Vagina (tissue), 2 donors: ENCODE data around the gene TBC1D10B. TPM values are rescaled to one million over a fixed set of nuclear protein-coding genes. Genes with fewer than 3 reads are reported as not detected.

ENCODE experiments used
- DNase-seq, 2 donors: peaks; one replicate each; pipeline ENCODE4 v3.0.0-alpha.2; 2017; ENCODE audit errors: extremely low spot score in 2 of 2
- H3K27ac ChIP-seq: fragments of 200-600 bp; sonication (generic); one replicate; pipeline ENCODE4 v1.5.1; 2019
- H3K27me3 ChIP-seq: fragments of 200-600 bp; sonication (generic); one replicate; pipeline ENCODE4 v1.5.1; 2019
- H3K36me3 ChIP-seq, 2 donors: fragments of 200-600 bp; sonication (generic); one replicate each; pipeline ENCODE4 v1.5.1; 2017 to 2019
- H3K4me1 ChIP-seq: fragments of 200-600 bp; sonication (generic); one replicate; pipeline ENCODE4 v1.5.1; 2019
- H3K4me3 ChIP-seq, 2 donors: fragments of 200-600 bp; sonication (generic); 1 replicate in 1 of 2; 2 replicates in 1 of 2; pipeline ENCODE4 v1.5.1; 2016 to 2019
- H3K9me3 ChIP-seq: fragments of 200-600 bp; sonication (generic); one replicate; pipeline ENCODE4 v1.5.1; 2019
- CTCF ChIP-seq, 3 experiments: fragments of 450-650 bp in 2 of 3; fragments of 200-600 bp in 1 of 3; sonication (generic) in 1 of 3; IDR thresholded peaks; one replicate each; pipeline ENCODE4 v1.5.1; 2017 to 2019; ENCODE audit warnings: antibody characterized with exemption in 3 of 3, mild to moderate bottlenecking in 2 of 3, moderate library complexity in 2 of 3
- POLR2A ChIP-seq, 2 donors: fragments of 450-650 bp; IDR thresholded peaks; one replicate each; pipeline ENCODE4 v1.6.1; 2017; ENCODE audit warnings: antibody characterized with exemption in 2 of 2, mild to moderate bottlenecking in 2 of 2, moderate library complexity in 2 of 2
- POLR2AphosphoS5 ChIP-seq, 2 donors: sonication (generic); formaldehyde crosslinking; IDR thresholded peaks; one replicate each; pipeline ENCODE4 v1.9.0; 2017; ENCODE audit warnings: antibody characterized with exemption in 2 of 2, mild to moderate bottlenecking in 2 of 2, low read depth in 1 of 2; ENCODE audit not compliant: insufficient read depth in 1 of 2
- intact Hi-C: fragments of 100-400 bp; cut with DNase I; formaldehyde crosslinking; loops from one replicate; pipeline ENCODE4 v1.15.1; 2023
- total RNA-seq: library from RNA; depleted of rRNA; stranded (reverse); fragments of >200 nt; gene quantifications from one replicate; pipeline ENCODE4 v1.2.3, GENCODE V29; 2016

TBC1D10B gene
- total RNA-seq, 1 donor from 2014 or later, result 42.2 TPM

- DNase-seq, result peak in 1 of 2 donors; percentile 86
- Histone ChIP-seq H3K27me3 (no peaks in the 10 kb centered on the region), H3K9me3 (no peaks in the 10 kb centered on the region), H3K36me3 (no peaks in the 10 kb centered on the region), H3K27ac (peak overlapping the region; percentile 99), H3K4me1 (peaks cover 33% of the 10 kb centered on the region), H3K4me3 (no peak overlapping the region)
- intact Hi-C loops, result loop anchor here (5.0 to 10.0 kb wide), 2 partner anchors 569 to 1498 kb away; partner anchors contain the start of genes MAZ and ZNF267
- TF ChIP-seq POLR2A (IDR thresholded peaks at IDR 0.05) (no peak), POLR2AphosphoS5 (IDR thresholded peaks at IDR 0.05; ENCODE audit: insufficient read depth in 1 of 2, low read depth in 1 of 2) (no peak), CTCF (IDR thresholded peaks at IDR 0.05) (no peak)
Measured at GRCh38 chr16:30376461-30376902, 6.2 kb upstream of the TBC1D10B start.

GRCh38 chr16:30375864-30376263 lies 5.6 kb upstream of the TBC1D10B start:
- Histone ChIP-seq H3K9me3 (no peaks in the 10 kb centered on the region), H3K4me1 (peaks cover 30% of the 10 kb centered on the region), H3K4me3 (no peak overlapping the region), H3K27me3 (no peaks in the 10 kb centered on the region), H3K27ac (no peak overlapping the region), H3K36me3 (no peaks in the 10 kb centered on the region)
- intact Hi-C loops, result loop anchor here (5.0 to 10.0 kb wide), 2 partner anchors 569 to 1499 kb away; partner anchors contain the start of genes MAZ and ZNF267
- TF ChIP-seq CTCF (IDR thresholded peaks at IDR 0.05) (no peak), POLR2AphosphoS5 (IDR thresholded peaks at IDR 0.05; ENCODE audit: insufficient read depth in 1 of 2, low read depth in 1 of 2) (no peak), POLR2A (IDR thresholded peaks at IDR 0.05) (no peak)
- peak in 1 of 2 donors; percentile 84 for DNase-seq

GRCh38 chr16:30374538-30374937 lies 4.2 kb upstream of the TBC1D10B start, which contains the start of gene MYL11:
MYL11 (plus strand) TSS chr16:30374802; CDS start chr16:30374858, 56 bp downstream.
- Histone ChIP-seq H3K4me3 (no peak within 1 kb of the TSS), H3K36me3 (no peaks in the 10 kb centered on the region), H3K9me3 (no peaks in the 10 kb centered on the region), H3K27me3 (no peaks in the 10 kb centered on the region), H3K27ac (no peak within 1 kb of the TSS), H3K4me1 (peaks cover 30% of the 10 kb centered on the region)
- DNase-seq, result no peak
- TF ChIP-seq POLR2A (IDR thresholded peaks at IDR 0.05) (no peak), POLR2AphosphoS5 (IDR thresholded peaks at IDR 0.05; ENCODE audit: insufficient read depth in 1 of 2, low read depth in 1 of 2) (no peak), CTCF (IDR thresholded peaks at IDR 0.05) (no peak)
- intact Hi-C loops, result loop anchor here (10.0 kb wide), 1 partner anchor 1500 kb away; the partner anchor contains the start of gene ZNF267

GRCh38 chr16:30372725-30373124 lies 2.4 kb upstream of the TBC1D10B start:
- intact Hi-C loops, result loop anchor here (10.0 kb wide), 1 partner anchor 1502 kb away; the partner anchor contains the start of gene ZNF267
- Histone ChIP-seq H3K4me1 (peaks cover 38% of the 10 kb centered on the region), H3K27me3 (no peaks in the 10 kb centered on the region), H3K36me3 (no peaks in the 10 kb centered on the region), H3K27ac (no peak overlapping the region), H3K9me3 (no peaks in the 10 kb centered on the region), H3K4me3 (no peak overlapping the region)
- no peak for DNase-seq
- TF ChIP-seq CTCF (IDR thresholded peaks at IDR 0.05) (no peak), POLR2AphosphoS5 (IDR thresholded peaks at IDR 0.05; ENCODE audit: insufficient read depth in 1 of 2, low read depth in 1 of 2) (no peak), POLR2A (IDR thresholded peaks at IDR 0.05) (no peak)

GRCh38 chr16:30372038-30372712 lies 1.9 kb upstream of the TBC1D10B start:
- H3K36me3 ChIP-seq, result no peaks in the 10 kb centered on the region
- no peaks in the 10 kb centered on the region for H3K9me3 ChIP-seq
- peaks cover 38% of the 10 kb centered on the region for H3K4me1 ChIP-seq
- H3K4me3 ChIP-seq, result no peak overlapping the region
- no peak for TF ChIP-seq POLR2AphosphoS5 (IDR thresholded peaks at IDR 0.05; ENCODE audit: insufficient read depth in 1 of 2, low read depth in 1 of 2)
- TF ChIP-seq POLR2A (IDR thresholded peaks at IDR 0.05), result no peak
- TF ChIP-seq CTCF (IDR thresholded peaks at IDR 0.05), result no peak
- DNase-seq, result no peak
- H3K27ac ChIP-seq, result no peak overlapping the region
- intact Hi-C loops, result loop anchor here (10.0 kb wide), 1 partner anchor 1503 kb away; the partner anchor contains the start of gene ZNF267
- H3K27me3 ChIP-seq, result no peaks in the 10 kb centered on the region
